ENCODE measurements around the gene INHBB.

- no peak for TF ChIP-seq CTCF (IDR thresholded peaks at IDR 0.05)
- no peak for TF ChIP-seq POLR2A (IDR thresholded peaks at IDR 0.05)
These were observed 17.0 kb downstream of the INHBB start for GRCh38 chr2:120362926-120363325.

Measured in heart left ventricle (tissue), 13 donors.